Body of pancreas (tissue), 4 donors: Measurements from ENCODE around the gene PLXNB2.

ENCODE experiments used
- CTCF ChIP-seq, 7 experiments: fragments of 450-650 bp in 4 of 7; fragments of 200-600 bp in 3 of 7; sonication (generic) in 3 of 7; IDR thresholded peaks; one replicate each; pipeline ENCODE4 v1.5.1; 2016 to 2019; ENCODE audit warnings: antibody characterized with exemption in 7 of 7
- POLR2A ChIP-seq, 3 donors: fragments of 450-650 bp; IDR thresholded peaks; one replicate each; pipeline ENCODE4 v1.6.1; 2016; ENCODE audit warnings: antibody characterized with exemption in 3 of 3, mild to moderate bottlenecking in 2 of 3

- no peak for TF ChIP-seq CTCF (IDR thresholded peaks at IDR 0.05)
- TF ChIP-seq POLR2A (IDR thresholded peaks at IDR 0.05) = no peak
These were observed 55.9 kb downstream of the PLXNB2 start for GRCh38 chr22:50251477-50252081.
